Neural cell (in vitro differentiated cells): ENCODE measurements around the gene SUMO1. TPM values are rescaled to one million over a fixed set of nuclear protein-coding genes. Genes with fewer than 3 reads are reported as not detected.

Source experiments
- H2AFZ ChIP-seq: fragments of 200-600, 300-800 bp; sonication (generic), shearing (Covaris generic); 2 replicates; pipeline ENCODE4 v1.6.0; 2014; ENCODE audit warnings: low read depth, mild to moderate bottlenecking, antibody characterized with exemption, low read length, moderate library complexity
- H3F3A ChIP-seq: fragments of 200-600 bp; shearing (Covaris generic); 2 replicates; pipeline ENCODE4 v1.6.1; 2016; ENCODE audit warnings: mild to moderate bottlenecking, moderate library complexity, mixed read lengths, antibody characterized with exemption, low read length; ENCODE audit not compliant: insufficient read depth, poor library complexity, severe bottlenecking
- H3K27ac ChIP-seq: fragments of 200-600, 300-800 bp; sonication (generic), shearing (Covaris generic); 2 replicates; pipeline ENCODE4 v1.5.1; 2014; ENCODE audit warnings: mild to moderate bottlenecking, low read length, moderate library complexity
- H3K27me3 ChIP-seq: fragments of 300-800, 200-600 bp; sonication (generic), shearing (Covaris generic); 2 replicates; pipeline ENCODE4 v1.6.0; 2014; ENCODE audit warnings: mild to moderate bottlenecking, low read depth, low read length, moderate library complexity; ENCODE audit not compliant: insufficient read depth
- H3K36me3 ChIP-seq: fragments of 300-800, 200-600 bp; sonication (generic), shearing (Covaris generic); 2 replicates; pipeline ENCODE4 v1.5.1; 2014; ENCODE audit warnings: mild to moderate bottlenecking, antibody characterized with exemption, low read length, moderate library complexity; ENCODE audit not compliant: insufficient read depth
- H3K4me2 ChIP-seq: fragments of 300-800, 200-600 bp; sonication (generic), shearing (Covaris generic); 2 replicates; pipeline ENCODE4 v1.6.0; 2014; ENCODE audit warnings: mild to moderate bottlenecking, low read length
- H3K4me3 ChIP-seq: fragments of 300-800, 200-600 bp; sonication (generic), shearing (Covaris generic); 2 replicates; pipeline ENCODE4 v1.5.1; 2014; ENCODE audit warnings: mild to moderate bottlenecking, low read length, moderate library complexity
- H3K79me2 ChIP-seq: fragments of 200-600 bp; shearing (Covaris generic); replicated peaks from 2 replicates; pipeline ENCODE4 v1.6.0; 2014; ENCODE audit warnings: mild to moderate bottlenecking, low read length, moderate library complexity; ENCODE audit not compliant: insufficient read depth
- H3K9ac ChIP-seq: fragments of 300-800, 200-600 bp; sonication (generic), shearing (Covaris generic); 2 replicates; pipeline ENCODE4 v1.6.1; 2016; ENCODE audit warnings: mild to moderate bottlenecking, low read length, mixed read lengths
- H3K9me2 ChIP-seq: fragments of 200-600 bp; shearing (Covaris generic); 2 replicates; pipeline ENCODE4 v1.6.1; 2016; ENCODE audit warnings: mild to moderate bottlenecking, low read length, mixed read lengths; ENCODE audit not compliant: insufficient read depth
- H3K9me3 ChIP-seq: fragments of 200-600, 300-800 bp; sonication (generic), shearing (Covaris generic); 2 replicates; pipeline ENCODE4 v1.6.1; 2016; ENCODE audit warnings: mild to moderate bottlenecking, mixed run types, low read length, moderate library complexity, mixed read lengths
- H4K20me1 ChIP-seq: fragments of 200-600 bp; shearing (Covaris generic); 2 replicates; pipeline ENCODE4 v1.6.1; 2016; ENCODE audit warnings: mild to moderate bottlenecking, mixed run types; ENCODE audit not compliant: insufficient read depth
- CTCF ChIP-seq: fragments of 450-650 bp; IDR thresholded peaks from 2 replicates; pipeline ENCODE4 v1.5.1; 2014; ENCODE audit warnings: antibody characterized with exemption, mild to moderate bottlenecking, moderate library complexity; ENCODE audit not compliant: poor library complexity, severe bottlenecking
- EP300 ChIP-seq: fragments of 450-650 bp; conservative IDR thresholded peaks from 2 replicates; pipeline ENCODE4 v1.6.1; 2014; ENCODE audit warnings: antibody characterized with exemption, mild to moderate bottlenecking, moderate library complexity; ENCODE audit not compliant: poor library complexity, severe bottlenecking
- EZH2 ChIP-seq: fragments of 200-600, 300-800 bp; shearing (Covaris generic), sonication (generic); IDR thresholded peaks from 2 replicates; pipeline ENCODE4 v1.6.1; 2014; ENCODE audit warnings: antibody characterized with exemption, low read length, borderline replicate concordance, mild to moderate bottlenecking; ENCODE audit not compliant: insufficient read depth, poor library complexity, severe bottlenecking
- MXI1 ChIP-seq: fragments of 450-650 bp; conservative IDR thresholded peaks from 2 replicates; pipeline ENCODE4 v1.6.1; 2014; ENCODE audit warnings: antibody characterized with exemption, mild to moderate bottlenecking; ENCODE audit not compliant: poor library complexity, severe bottlenecking
- POLR2AphosphoS5 ChIP-seq: IDR thresholded peaks from 2 replicates; pipeline ENCODE4 v1.6.1; 2012
- RAD21 ChIP-seq: fragments of 450-650 bp; conservative IDR thresholded peaks from 2 replicates; pipeline ENCODE4 v1.6.1; 2014; ENCODE audit warnings: antibody characterized with exemption, mild to moderate bottlenecking, moderate library complexity
- REST ChIP-seq: IDR thresholded peaks from 2 replicates; pipeline ENCODE4 v1.6.1; 2012; ENCODE audit warnings: borderline replicate concordance
- SMC3 ChIP-seq: fragments of 450-650 bp; conservative IDR thresholded peaks from 2 replicates; pipeline ENCODE4 v1.6.1; 2014; ENCODE audit warnings: antibody characterized with exemption, mild to moderate bottlenecking, moderate library complexity; ENCODE audit not compliant: poor library complexity
- TAF1 ChIP-seq: IDR thresholded peaks from 2 replicates; pipeline ENCODE4 v1.6.1; 2012; ENCODE audit warnings: low read depth
- polyA plus RNA-seq: library from polyadenylated mRNA; depleted of rRNA; stranded (reverse); fragments of >200 nt; gene quantifications from 2 replicates; pipeline ENCODE4 v1.2.3, GENCODE V29; 2014

Gene SUMO1
- polyA plus RNA-seq, 1 donor from 2014 or later: 365 TPM

GRCh38 chr2:202237787-202238233 is 587 bp downstream of the SUMO1 start:
- peak; percentile 40 for TF ChIP-seq REST
- no peak for TF ChIP-seq EZH2
- TF ChIP-seq MXI1: no peak
- no peak for TF ChIP-seq POLR2AphosphoS5
- TF ChIP-seq SMC3: no peak
- peak; percentile 8 for TF ChIP-seq TAF1
- peaks cover 8% of the 10 kb centered on the region for H3F3A ChIP-seq
- peaks cover 13% of the 10 kb centered on the region for H4K20me1 ChIP-seq
- peak overlapping the region; percentile 94 for H3K9ac ChIP-seq
- no peaks in the 10 kb centered on the region for H3K36me3 ChIP-seq
- no peaks in the 10 kb centered on the region for H3K27me3 ChIP-seq
- peak overlapping the region; percentile 97 for H3K4me2 ChIP-seq
- peak overlapping the region; percentile 99 for H3K4me3 ChIP-seq
- H3K27ac ChIP-seq: peak overlapping the region; percentile 96
- H3K9me3 ChIP-seq: no peaks in the 10 kb centered on the region
- H2AFZ ChIP-seq: peak overlapping the region; percentile 100
- H3K79me2 ChIP-seq: peaks cover 49% of the 10 kb centered on the region
- no peaks in the 10 kb centered on the region for H3K9me2 ChIP-seq

GRCh38 chr2:202221873-202222272 is 16.5 kb downstream of the SUMO1 start:
- no peaks in the 10 kb centered on the region for H3K36me3 ChIP-seq
- no peak for TF ChIP-seq EP300
- TF ChIP-seq MXI1: no peak
- no peak for TF ChIP-seq CTCF
- no peak for TF ChIP-seq RAD21
- TF ChIP-seq SMC3: no peak
- TF ChIP-seq POLR2AphosphoS5: no peak
- TF ChIP-seq EZH2: no peak
- TF ChIP-seq REST: no peak
- no peak overlapping the region for H3K4me3 ChIP-seq
- no peaks in the 10 kb centered on the region for H4K20me1 ChIP-seq
- H3K9me3 ChIP-seq: no peaks in the 10 kb centered on the region
- no peaks in the 10 kb centered on the region for H3F3A ChIP-seq
- H3K27ac ChIP-seq: no peak overlapping the region
- H3K27me3 ChIP-seq: no peaks in the 10 kb centered on the region
- H3K9ac ChIP-seq: no peak overlapping the region
- H3K4me2 ChIP-seq: no peak overlapping the region
- H2AFZ ChIP-seq: no peak overlapping the region
- H3K9me2 ChIP-seq: no peaks in the 10 kb centered on the region
- H3K79me2 ChIP-seq: peaks cover 52% of the 10 kb centered on the region
